SU-DHL-6 (cell line): Measurements from ENCODE around the gene APOL2.

Experiments used
- CTCF ChIP-seq: fragments of 200-600 bp; sonication (generic); IDR thresholded peaks from one replicate; pipeline ENCODE4 v1.5.1; 2017; ENCODE audit warnings: antibody characterized with exemption, mild to moderate bottlenecking, low read length, moderate library complexity; ENCODE audit not compliant: insufficient read depth, poor library complexity, severe bottlenecking
- EZH2phosphoT487 ChIP-seq: fragments of 200-600 bp; sonication (generic), shearing (Covaris generic); conservative IDR thresholded peaks from 2 replicates; pipeline ENCODE4 v1.6.1; 2018; ENCODE audit warnings: mild to moderate bottlenecking, antibody characterized with exemption, low read length, moderate library complexity, mixed read lengths

DNA sequence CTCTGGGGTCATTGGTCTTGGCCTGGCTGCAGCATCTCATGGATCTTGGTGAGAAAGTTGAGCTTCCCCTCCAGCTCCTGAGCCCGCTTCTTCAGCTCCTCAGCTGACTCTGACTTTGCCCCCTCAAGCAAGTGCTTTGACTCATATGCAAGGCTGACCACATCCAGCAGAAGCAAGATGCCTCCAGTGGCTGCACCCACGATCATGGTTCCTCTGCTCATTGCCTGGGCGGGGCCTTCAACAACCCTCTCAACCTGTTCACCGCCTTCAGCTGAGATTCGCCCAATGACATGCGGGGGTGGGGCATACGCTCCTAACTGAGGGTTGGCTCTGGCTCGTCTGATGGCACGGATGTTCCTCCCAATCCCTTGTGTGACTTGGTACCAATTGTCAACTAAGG lies 11.9 kb downstream of the APOL2 start:
- TF ChIP-seq CTCF (no peak), EZH2phosphoT487 (no peak)
